HG03095 (cell line): ENCODE data around the gene FKBP2.

ENCODE experiments used
- ATAC-seq: cut with Tn5 transposase; IDR thresholded peaks from one replicate; pipeline ENCODE4 v1.9.1; 2021; ENCODE audit warnings: moderate library complexity; ENCODE audit not compliant: unreplicated experiment

The FKBP2 gene

GRCh38 chr11:64262271-64263002, 21.5 kb downstream of the FKBP2 start:
- no peak for ATAC-seq

- no peak for ATAC-seq
Observed at GRCh38 chr11:64263021-64263946, 22.4 kb downstream of the FKBP2 start.

DNA sequence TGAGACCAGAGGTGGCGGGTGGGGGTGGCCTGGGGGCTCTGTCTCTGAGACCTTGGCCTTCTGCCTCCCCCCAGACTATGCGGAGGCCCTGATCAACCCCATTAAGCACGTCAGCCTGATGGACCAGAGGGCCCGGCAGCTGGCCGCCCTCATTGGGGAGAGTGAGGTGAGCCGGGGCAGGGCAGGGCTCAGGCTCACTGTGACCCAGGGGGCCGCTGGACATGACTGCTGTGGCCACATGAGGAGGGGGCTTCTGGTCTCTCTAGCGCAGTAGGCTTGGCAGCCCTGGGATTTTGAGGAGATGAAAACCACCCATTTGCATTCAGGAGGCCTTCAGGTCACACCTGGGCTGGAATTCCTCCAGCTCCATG, 23.0 kb downstream of the FKBP2 start:
- no peak for ATAC-seq

DNA sequence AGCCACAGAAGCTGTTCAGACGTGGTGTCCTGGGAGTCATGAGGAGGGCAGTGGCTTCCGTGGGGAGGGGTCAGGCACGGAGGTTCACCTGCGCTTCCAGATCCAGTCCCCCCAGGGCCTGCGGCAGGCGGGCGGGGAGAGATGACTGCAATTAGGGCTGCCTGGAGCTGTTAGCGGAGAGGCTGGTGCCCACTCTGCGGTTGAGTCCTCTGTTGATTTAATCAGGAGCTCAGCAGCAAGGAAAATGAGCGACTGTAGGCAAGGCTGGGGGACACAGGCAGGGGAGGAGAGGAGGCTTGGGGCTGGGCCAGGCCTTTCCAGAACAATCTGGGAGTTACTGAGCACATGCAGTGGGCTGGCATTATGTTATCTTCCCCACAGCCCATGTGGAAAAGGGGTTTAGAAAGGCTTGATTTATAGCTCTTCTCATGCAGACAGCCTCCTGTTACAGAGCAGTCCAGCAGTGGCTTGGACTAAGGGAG, 23.5 kb downstream of the FKBP2 start:
- no peak for ATAC-seq

DNA sequence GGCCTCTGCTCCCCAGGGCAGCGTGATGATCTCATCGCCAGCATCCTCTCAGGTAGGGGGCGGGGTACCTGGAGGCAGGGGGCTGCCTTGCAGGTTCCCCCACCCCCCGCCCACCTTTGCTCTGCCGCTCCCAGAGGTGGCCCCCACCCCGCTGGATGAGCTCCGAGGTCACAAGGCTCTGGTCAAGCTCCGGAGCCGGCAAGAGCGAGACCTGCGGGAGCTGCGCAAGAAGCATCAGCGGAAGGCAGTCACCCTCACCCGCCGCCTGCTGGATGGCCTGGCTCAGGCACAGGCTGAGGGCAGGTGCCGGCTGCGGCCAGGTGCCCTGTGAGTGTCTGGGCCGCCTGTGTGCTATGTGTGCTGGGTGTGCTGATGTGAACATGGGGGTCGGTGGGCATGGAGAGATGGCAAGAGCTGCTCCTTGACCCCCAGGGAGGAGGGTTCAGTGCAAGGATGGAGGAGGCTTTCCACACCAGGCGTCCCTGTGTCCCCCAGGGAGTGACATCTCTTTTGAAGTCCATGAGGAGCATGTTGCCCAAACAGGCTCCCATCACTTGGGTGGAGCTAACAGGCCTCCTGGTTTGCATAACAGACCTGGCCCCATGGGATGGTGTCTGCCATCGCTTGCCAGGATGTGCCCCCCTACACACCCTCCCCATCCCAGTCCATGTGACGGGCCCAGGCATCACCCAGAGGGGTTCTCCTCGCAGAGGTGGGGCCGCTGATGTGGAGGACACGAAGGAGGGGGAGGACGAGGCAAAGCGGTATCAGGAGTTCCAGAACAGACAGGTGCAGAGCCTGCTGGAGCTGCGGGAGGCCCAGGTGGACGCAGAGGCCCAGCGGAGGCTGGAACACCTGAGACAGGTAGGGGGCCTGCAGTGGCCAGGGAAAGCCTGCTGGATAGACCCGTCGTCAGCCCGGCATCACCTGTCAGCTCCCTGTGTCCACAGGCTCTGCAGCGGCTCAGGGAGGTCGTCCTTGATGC, 24.6 kb downstream of the FKBP2 start:
- ATAC-seq = no peak

GRCh38 chr11:64266339-64266738, 25.4 kb downstream of the FKBP2 start:
- ATAC-seq = no peak

GRCh38 chr11:64267207-64267945, 26.5 kb downstream of the FKBP2 start:
- ATAC-seq = no peak

DNA sequence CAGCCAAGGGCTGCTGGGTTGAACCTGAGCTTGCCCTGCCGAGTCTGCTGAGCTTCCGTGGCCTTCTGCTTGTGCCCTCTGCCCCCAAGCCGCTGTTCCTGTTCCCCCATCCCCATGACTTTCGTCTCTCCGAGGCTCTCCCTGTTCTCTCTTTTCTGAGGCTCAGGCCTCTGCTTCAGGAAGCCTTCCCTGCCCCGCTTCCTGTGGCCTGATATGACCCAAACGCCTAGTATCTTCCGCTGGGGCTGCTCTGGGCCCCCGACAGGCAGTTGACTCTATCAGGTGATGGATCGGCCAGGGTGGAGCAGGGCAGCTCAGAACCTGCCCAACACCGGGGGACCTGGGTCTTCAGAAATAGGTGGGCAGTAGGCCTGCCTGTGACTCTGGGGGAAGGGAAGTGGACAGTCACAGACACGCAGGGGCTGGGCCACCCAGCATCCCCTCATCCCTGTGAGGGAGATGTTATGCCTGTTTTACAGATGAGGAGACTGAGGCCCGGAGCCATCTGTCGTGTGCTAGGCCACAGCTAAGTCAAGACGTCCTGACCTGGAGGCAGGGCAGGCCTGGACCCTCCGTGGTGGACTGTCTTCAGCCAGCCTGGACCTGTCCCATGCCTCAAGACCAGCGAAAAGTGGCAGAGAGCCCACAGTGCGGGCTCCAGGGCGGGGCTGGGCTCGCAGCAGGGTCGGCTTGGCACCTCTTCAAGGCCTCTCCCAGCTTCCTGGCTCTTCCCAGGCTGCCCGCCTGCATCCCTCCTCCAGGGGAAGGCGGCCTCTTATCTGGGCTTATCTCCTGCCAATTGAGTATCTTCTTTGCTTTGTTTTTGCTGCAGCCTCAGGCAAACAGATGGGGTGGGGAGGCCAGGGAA, 27.4 kb downstream of the FKBP2 start:
- ATAC-seq = no peak

GRCh38 chr11:64268893-64269539, 28.1 kb downstream of the FKBP2 start:
- peak; percentile 14 for ATAC-seq

- ATAC-seq = peak; percentile 60
Observed at GRCh38 chr11:64269540-64270220, 28.8 kb downstream of the FKBP2 start.

- ATAC-seq = no peak
Observed at GRCh38 chr11:64275031-64275800, 34.3 kb downstream of the FKBP2 start.

DNA sequence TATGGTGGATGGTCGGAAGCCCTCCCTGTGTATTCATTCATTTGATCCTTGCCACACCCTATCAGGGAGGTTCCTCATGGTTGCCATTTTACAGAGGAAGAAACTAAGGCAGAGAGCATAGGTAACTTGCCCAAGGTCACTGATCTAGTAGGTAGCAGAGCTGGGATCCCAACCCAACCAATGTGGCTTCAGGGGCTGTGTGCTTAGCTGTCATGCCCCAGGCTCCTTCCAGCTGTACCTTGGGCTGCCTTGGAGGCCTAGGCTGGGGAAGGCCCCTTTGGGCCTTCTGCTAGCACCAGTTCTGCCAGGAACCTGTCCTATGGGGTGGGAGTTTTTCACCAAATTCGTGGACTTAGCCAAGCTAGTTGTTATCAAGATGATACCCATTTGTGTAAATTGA, 34.9 kb downstream of the FKBP2 start:
- no peak for ATAC-seq

DNA sequence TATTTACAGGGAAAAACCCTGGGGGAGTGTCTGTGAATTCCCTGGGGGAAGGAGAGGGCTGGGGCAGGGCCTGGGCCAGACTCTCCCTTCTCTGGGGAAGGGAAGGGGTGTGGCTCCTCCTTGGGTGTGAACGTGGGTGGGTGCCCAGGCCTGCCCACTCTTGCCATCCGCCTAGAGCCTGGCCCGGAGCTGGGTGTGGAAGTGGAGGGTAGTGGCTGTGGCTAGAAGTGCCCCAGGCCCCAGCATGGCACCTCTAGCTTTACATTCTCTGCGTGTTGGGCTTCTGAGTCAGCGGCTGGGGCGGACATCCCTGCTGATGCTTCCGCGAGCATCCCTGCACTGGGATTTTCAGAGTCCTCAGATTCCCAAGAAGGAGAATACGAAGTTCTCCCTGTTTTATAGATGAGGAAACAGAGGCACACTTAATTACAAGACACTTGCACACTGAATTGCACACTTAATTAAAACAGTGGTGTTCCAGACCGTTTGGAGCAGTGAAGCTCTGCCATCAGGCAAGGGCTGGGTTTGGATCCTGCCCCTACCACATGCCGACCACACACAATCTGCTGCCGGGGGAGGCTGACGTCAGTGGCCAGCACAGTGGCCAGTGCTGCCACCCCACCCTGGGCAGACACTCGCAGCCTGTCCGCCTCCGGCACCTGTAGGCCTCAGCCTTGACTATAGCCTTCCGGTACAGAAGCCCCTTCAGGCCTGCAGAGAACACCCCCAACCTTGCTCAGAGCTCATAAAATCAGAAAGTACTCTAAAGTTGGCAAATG, 35.9 kb downstream of the FKBP2 start:
- no peak for ATAC-seq

- no peak for ATAC-seq
Observed at GRCh38 chr11:64278576-64279190, 37.8 kb downstream of the FKBP2 start.

- ATAC-seq = no peak
Observed at GRCh38 chr11:64281957-64282770, 41.3 kb downstream of the FKBP2 start.
